Stimulated activated effector memory CD8-positive, alpha-beta T cell treated with anti-CD3 and anti-CD28 coated beads, Interleukin-12 subunit alpha, Interleukin-12 subunit beta, amount 100 ng/mL, for 72 hours (primary cell): ENCODE results near the gene RANBP3L.
"Not testable (repeated sequence)": the region's sequence is repeated elsewhere in the genome, so short reads cannot be mapped to it uniquely, and the experiment has no call there.

Experiments
- ATAC-seq: fragments of 150-1000 bp; cut with Tn5 transposase; 2 replicates; pipeline ENCODE4 v1.10.0; 2021
- DNase-seq, 2 donors: peaks; one replicate each; pipeline ENCODE4 v3.0.0; 2021 to 2022; ENCODE audit warnings: low spot score in 2 of 2
- H3K27ac Mint-ChIP-seq: one replicate; pipeline ENCODE4 v1.8.0; 2022; ENCODE audit warnings: mild to moderate bottlenecking, mixed read lengths
- H3K36me3 Mint-ChIP-seq: one replicate; pipeline ENCODE4 v1.8.0; 2022; ENCODE audit warnings: mild to moderate bottlenecking, mixed read lengths
- H3K4me1 Mint-ChIP-seq: one replicate; pipeline ENCODE4 v1.8.0; 2022; ENCODE audit warnings: mixed read lengths
- H3K4me3 Mint-ChIP-seq: one replicate; pipeline ENCODE4 v1.8.0; 2022; ENCODE audit warnings: mild to moderate bottlenecking, mixed read lengths
- H3K9me3 Mint-ChIP-seq: one replicate; pipeline ENCODE4 v1.8.0; 2022; ENCODE audit warnings: mixed read lengths

Gene RANBP3L

GRCh38 chr5:36300927-36301540 is 668 bp downstream of the RANBP3L start:
- no peaks in the 10 kb centered on the region for H3K36me3 Mint-ChIP-seq
- peak; percentile 68 for ATAC-seq
- no peak overlapping the region for H3K4me3 Mint-ChIP-seq
- DNase-seq: no peak
- peaks cover 9% of the 10 kb centered on the region for H3K4me1 Mint-ChIP-seq
- H3K9me3 Mint-ChIP-seq: no peaks in the 10 kb centered on the region
- H3K27ac Mint-ChIP-seq: no peak overlapping the region

- DNase-seq (no peak), ATAC-seq (no peak)
- Mint-ChIP-seq H3K4me3 (no peak overlapping the region), H3K36me3 (no peaks in the 10 kb centered on the region), H3K27ac (no peak overlapping the region), H3K9me3 (no peaks in the 10 kb centered on the region), H3K4me1 (peaks cover 9% of the 10 kb centered on the region)
These were observed 1.3 kb downstream of the RANBP3L start for GRCh38 chr5:36300191-36300926.

- DNase-seq (no peak), ATAC-seq (no peak)
- H3K4me1 Mint-ChIP-seq: peaks cover 9% of the 10 kb centered on the region
- peaks cover 3% of the 10 kb centered on the region for H3K9me3 Mint-ChIP-seq
- H3K4me3 Mint-ChIP-seq: no peak overlapping the region
- H3K27ac Mint-ChIP-seq: no peak overlapping the region
- H3K36me3 Mint-ChIP-seq: no peaks in the 10 kb centered on the region
These were observed 3.1 kb downstream of the RANBP3L start for GRCh38 chr5:36298552-36298951.

- DNase-seq (no peak), ATAC-seq (no peak)
- Mint-ChIP-seq H3K4me1 (peaks cover 9% of the 10 kb centered on the region), H3K27ac (no peak overlapping the region), H3K36me3 (no peaks in the 10 kb centered on the region), H3K9me3 (peaks cover 3% of the 10 kb centered on the region), H3K4me3 (no peak overlapping the region)
These were observed 4.0 kb downstream of the RANBP3L start for GRCh38 chr5:36297653-36298052.

- Mint-ChIP-seq H3K4me1 (no peaks in the 10 kb centered on the region), H3K36me3 (no peaks in the 10 kb centered on the region), H3K27ac (no peak overlapping the region), H3K9me3 (no peaks in the 10 kb centered on the region), H3K4me3 (no peak overlapping the region)
- no peak for DNase-seq
- no peak for ATAC-seq
These were observed 15.7 kb downstream of the RANBP3L start for GRCh38 chr5:36285837-36286615.

- H3K4me3 Mint-ChIP-seq, ATAC-seq, DNase-seq, H3K36me3 Mint-ChIP-seq, H3K4me1 Mint-ChIP-seq, H3K9me3 Mint-ChIP-seq, H3K27ac Mint-ChIP-seq: not testable (repeated sequence)
These were observed 17.9 kb downstream of the RANBP3L start for GRCh38 chr5:36283775-36284174.

GRCh38 chr5:36281626-36282025 is 20.1 kb downstream of the RANBP3L start:
- Mint-ChIP-seq H3K4me3 (no peak overlapping the region), H3K36me3 (no peaks in the 10 kb centered on the region), H3K9me3 (no peaks in the 10 kb centered on the region), H3K27ac (no peak overlapping the region), H3K4me1 (peaks cover 6% of the 10 kb centered on the region)
- DNase-seq (no peak), ATAC-seq (no peak)

- Mint-ChIP-seq H3K27ac (no peak overlapping the region), H3K36me3 (no peaks in the 10 kb centered on the region), H3K4me1 (peaks cover 6% of the 10 kb centered on the region), H3K9me3 (no peaks in the 10 kb centered on the region), H3K4me3 (no peak overlapping the region)
- DNase-seq (no peak), ATAC-seq (no peak)
These were observed 22.5 kb downstream of the RANBP3L start for GRCh38 chr5:36279054-36279698.

GRCh38 chr5:36277521-36278176 is 24.1 kb downstream of the RANBP3L start:
- ATAC-seq: no peak
- Mint-ChIP-seq H3K9me3 (no peaks in the 10 kb centered on the region), H3K27ac (no peak overlapping the region), H3K4me1 (peaks cover 6% of the 10 kb centered on the region), H3K4me3 (no peak overlapping the region), H3K36me3 (no peaks in the 10 kb centered on the region)
- no peak for DNase-seq

GRCh38 chr5:36276864-36277263 is 24.8 kb downstream of the RANBP3L start:
- DNase-seq: no peak
- Mint-ChIP-seq H3K27ac (no peak overlapping the region), H3K4me1 (peaks cover 6% of the 10 kb centered on the region), H3K36me3 (no peaks in the 10 kb centered on the region), H3K4me3 (no peak overlapping the region), H3K9me3 (no peaks in the 10 kb centered on the region)
- ATAC-seq: peak; percentile 24

GRCh38 chr5:36273809-36274526 is 27.7 kb downstream of the RANBP3L start:
- no peaks in the 10 kb centered on the region for H3K9me3 Mint-ChIP-seq
- H3K4me3 Mint-ChIP-seq: no peak overlapping the region
- H3K36me3 Mint-ChIP-seq: no peaks in the 10 kb centered on the region
- ATAC-seq (no peak), DNase-seq (no peak)
- no peak overlapping the region for H3K27ac Mint-ChIP-seq
- peaks cover 6% of the 10 kb centered on the region for H3K4me1 Mint-ChIP-seq

GRCh38 chr5:36272136-36272690 is 29.5 kb downstream of the RANBP3L start:
- Mint-ChIP-seq H3K27ac (no peak overlapping the region), H3K4me1 (peaks cover under 1% of the 10 kb centered on the region)

GRCh38 chr5:36270876-36271575 is 30.7 kb downstream of the RANBP3L start:
- H3K4me1 Mint-ChIP-seq: no peaks in the 10 kb centered on the region
- no peak overlapping the region for H3K27ac Mint-ChIP-seq
- H3K36me3 Mint-ChIP-seq: no peaks in the 10 kb centered on the region
- H3K4me3 Mint-ChIP-seq: no peak overlapping the region
- DNase-seq: no peak
- ATAC-seq: no peak
- H3K9me3 Mint-ChIP-seq: no peaks in the 10 kb centered on the region

More at GRCh38 chr5:36272136-36272690, 29.5 kb downstream of the RANBP3L start:
- no peak for DNase-seq
- no peaks in the 10 kb centered on the region for H3K36me3 Mint-ChIP-seq
- H3K9me3 Mint-ChIP-seq: no peaks in the 10 kb centered on the region
- no peak for ATAC-seq
- H3K4me3 Mint-ChIP-seq: no peak overlapping the region

GRCh38 chr5:36270175-36270574 is 31.5 kb downstream of the RANBP3L start:
- H3K27ac Mint-ChIP-seq: no peak overlapping the region
- H3K4me3 Mint-ChIP-seq: no peak overlapping the region
- no peak for ATAC-seq
- H3K36me3 Mint-ChIP-seq: no peaks in the 10 kb centered on the region
- H3K4me1 Mint-ChIP-seq: no peaks in the 10 kb centered on the region
- no peaks in the 10 kb centered on the region for H3K9me3 Mint-ChIP-seq
- DNase-seq: no peak
